GM21423 (cell line): ENCODE measurements around the gene HTT-AS.

Experiments
- ATAC-seq: cut with Tn5 transposase; IDR thresholded peaks from one replicate; pipeline ENCODE4 v1.9.1; 2021; ENCODE audit warnings: mild to moderate bottlenecking, moderate library complexity; ENCODE audit not compliant: unreplicated experiment

The HTT-AS gene

DNA sequence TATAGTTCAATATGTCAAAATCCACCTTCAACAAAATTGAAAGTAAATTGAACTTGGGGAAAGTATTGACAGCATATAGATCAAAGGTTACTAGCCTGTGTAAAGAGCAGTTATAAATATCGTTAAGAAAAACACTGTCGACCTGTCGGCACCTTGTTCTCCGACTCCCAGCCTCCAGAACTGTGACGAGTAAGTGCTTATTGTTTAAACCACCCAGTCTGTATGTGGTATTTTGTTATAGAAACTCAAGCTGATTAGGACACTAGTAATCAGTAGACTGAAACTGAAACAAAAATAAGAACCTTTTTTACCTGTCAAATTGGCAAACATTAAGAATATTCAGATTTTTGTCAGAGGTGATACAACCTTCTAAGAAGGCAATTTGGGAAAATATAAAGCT lies 17.1 kb upstream of the HTT-AS start:
- ATAC-seq: no peak

DNA sequence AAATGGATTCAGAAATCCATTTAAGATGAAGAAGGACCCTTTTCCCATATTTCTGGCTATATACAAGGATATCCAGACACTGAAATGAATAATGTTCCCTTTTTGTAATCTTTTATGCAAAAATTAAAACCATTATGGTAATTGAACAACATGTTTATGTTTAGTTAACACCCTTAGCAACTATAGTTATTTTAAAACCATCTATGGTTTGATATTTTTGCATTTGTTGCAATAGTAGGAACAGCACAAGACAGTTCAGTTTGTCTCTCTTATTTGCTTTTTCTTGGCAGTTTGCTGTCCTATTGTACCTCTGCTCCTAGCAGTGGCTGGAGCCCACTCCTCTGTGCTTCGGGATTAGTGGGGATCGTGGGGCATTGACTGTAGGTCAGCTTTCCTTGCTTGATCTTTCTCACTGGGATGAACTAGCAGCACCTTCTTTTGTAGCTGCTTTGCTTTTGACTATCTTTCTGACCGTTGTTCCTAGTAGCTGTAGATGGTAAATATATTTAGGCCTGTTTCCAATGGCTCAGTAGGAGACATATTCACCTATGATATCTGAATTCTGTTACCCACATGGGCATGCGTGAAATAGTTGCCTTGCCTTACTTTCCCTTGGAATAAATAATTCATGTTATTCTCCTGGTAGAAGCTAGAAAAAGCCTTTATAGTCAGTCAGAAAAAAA lies 12.9 kb upstream of the HTT-AS start:
- no peak for ATAC-seq

DNA sequence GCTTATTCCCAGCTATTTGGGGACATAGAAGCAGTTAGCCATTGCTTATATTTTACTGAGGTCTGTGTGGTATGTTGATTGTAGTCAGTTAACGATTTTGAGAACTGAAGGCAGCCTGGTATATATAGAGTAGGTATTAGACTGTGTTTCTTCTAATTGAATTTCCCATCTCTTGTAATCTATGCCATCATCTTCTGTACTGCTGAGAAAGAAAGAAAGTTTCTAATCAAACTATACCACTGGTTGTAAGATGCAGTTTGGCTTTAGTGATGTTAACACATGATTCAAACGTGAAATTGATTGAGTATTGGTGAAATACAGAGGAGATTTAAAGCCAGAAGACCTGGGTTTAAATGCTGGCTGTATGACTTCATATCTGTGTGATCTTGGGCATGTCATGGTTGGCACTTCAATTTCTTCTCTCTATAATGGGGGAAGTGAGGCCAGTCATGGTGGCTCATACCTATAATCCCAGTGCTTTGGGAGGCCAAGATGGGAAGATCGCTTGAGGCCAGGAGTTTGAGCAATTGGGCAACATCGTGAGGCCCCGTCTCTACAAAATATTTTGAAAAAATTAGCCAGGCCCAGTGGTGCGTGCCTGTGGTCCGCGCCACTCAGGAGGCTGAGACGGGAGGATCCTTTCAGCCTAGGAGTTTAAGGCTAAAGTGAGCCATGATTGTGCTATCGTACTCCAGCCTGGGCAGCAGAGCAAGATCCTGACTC lies 11.8 kb upstream of the HTT-AS start:
- no peak for ATAC-seq

DNA sequence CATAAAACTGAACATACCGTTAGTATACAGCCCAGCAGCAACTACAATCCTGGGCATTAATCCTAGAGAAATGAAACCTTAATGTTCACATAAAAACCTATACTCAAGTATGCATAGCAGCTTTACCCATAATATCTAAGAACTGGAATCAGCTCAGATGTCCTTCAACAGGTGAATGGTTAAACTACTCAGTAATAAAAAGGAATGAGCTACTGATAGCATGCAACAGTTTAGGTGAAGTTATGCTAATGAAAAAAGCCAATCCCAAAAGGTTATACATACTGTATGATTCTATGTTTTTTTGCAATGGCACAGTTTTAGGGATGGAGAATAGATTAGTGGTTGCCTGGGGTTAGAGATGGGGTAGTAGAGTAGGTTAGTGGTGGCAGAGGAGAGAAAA lies 9.4 kb upstream of the HTT-AS start:
- ATAC-seq: no peak

DNA sequence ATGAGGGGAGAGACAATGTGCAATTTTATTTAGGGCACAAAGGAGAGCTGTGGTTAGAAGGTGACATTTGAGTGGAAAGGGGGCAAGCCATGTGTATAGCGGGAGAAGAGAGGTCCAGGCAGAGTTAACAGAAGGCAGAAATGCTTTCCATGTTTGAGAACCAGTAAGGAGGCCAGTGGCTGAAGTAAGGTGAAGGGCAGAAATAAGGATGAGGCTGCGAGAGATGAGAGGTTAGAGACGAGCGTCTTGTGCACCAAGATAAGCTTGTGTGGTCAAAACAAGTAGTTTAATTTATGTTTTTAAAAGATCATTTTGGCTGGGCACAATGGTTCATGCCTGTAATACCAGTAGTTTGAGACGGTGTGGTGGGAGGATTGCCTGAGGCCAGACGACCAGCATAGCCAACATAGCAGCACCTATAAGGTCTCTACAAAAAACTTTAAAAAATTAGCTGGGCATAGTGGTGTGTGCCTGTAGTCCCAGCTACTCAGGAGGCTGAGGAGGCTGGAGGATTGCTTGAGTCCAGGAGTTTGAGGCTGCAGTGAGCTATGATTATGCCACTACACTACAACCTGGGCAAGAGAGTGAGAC lies 8.7 kb upstream of the HTT-AS start:
- ATAC-seq: no peak

DNA sequence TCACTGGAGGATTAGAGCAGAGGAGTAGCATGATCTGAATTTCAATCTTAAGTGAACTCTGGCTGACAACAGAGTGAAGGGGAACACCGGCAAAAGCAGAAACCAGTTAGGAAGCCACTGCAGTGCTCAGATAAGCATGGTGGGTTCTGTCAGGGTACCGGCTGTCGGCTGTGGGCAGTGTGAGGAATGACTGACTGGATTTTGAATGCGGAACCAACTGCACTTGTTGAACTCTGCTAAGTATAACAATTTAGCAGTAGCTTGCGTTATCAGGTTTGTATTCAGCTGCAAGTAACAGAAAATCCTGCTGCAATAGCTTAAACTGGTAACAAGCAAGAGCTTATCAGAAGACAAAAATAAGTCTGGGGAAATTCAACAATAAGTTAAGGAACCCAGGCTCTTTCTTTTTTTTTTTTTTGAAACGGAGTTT lies 5.4 kb upstream of the HTT-AS start:
- no peak for ATAC-seq

DNA sequence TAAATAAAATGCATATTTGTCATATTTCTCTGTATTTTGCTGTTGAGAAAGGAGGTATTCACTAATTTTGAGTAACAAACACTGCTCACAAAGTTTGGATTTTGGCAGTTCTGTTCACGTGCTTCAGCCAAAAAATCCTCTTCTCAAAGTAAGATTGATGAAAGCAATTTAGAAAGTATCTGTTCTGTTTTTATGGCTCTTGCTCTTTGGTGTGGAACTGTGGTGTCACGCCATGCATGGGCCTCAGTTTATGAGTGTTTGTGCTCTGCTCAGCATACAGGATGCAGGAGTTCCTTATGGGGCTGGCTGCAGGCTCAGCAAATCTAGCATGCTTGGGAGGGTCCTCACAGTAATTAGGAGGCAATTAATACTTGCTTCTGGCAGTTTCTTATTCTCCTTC lies 3.5 kb upstream of the HTT-AS start:
- peak; percentile 34 for ATAC-seq

DNA sequence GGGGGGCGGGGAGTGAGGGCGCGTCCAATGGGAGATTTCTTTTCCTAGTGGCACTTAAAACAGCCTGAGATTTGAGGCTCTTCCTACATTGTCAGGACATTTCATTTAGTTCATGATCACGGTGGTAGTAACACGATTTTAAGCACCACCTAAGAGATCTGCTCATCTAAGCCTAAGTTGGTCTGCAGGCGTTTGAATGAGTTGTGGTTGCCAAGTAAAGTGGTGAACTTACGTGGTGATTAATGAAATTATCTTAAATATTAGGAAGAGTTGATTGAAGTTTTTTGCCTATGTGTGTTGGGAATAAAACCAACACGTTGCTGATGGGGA lies 1.3 kb upstream of the HTT-AS start:
- ATAC-seq: no peak

DNA sequence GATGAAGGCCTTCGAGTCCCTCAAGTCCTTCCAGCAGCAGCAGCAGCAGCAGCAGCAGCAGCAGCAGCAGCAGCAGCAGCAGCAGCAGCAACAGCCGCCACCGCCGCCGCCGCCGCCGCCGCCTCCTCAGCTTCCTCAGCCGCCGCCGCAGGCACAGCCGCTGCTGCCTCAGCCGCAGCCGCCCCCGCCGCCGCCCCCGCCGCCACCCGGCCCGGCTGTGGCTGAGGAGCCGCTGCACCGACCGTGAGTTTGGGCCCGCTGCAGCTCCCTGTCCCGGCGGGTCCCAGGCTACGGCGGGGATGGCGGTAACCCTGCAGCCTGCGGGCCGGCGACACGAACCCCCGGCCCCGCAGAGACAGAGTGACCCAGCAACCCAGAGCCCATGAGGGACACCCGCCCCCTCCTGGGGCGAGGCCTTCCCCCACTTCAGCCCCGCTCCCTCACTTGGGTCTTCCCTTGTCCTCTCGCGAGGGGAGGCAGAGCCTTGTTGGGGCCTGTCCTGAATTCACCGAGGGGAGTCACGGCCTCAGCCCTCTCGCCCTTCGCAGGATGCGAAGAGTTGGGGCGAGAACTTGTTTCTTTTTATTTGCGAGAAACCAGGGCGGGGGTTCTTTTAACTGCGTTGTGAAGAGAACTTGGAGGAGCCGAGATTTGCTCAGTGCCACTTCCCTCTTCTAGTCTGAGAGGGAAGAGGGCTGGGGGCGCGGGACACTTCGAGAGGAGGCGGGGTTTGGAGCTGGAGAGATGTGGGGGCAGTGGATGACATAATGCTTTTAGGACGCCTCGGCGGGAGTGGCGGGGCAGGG lies 711 bp upstream of the HTT-AS start:
- ATAC-seq: no peak

DNA sequence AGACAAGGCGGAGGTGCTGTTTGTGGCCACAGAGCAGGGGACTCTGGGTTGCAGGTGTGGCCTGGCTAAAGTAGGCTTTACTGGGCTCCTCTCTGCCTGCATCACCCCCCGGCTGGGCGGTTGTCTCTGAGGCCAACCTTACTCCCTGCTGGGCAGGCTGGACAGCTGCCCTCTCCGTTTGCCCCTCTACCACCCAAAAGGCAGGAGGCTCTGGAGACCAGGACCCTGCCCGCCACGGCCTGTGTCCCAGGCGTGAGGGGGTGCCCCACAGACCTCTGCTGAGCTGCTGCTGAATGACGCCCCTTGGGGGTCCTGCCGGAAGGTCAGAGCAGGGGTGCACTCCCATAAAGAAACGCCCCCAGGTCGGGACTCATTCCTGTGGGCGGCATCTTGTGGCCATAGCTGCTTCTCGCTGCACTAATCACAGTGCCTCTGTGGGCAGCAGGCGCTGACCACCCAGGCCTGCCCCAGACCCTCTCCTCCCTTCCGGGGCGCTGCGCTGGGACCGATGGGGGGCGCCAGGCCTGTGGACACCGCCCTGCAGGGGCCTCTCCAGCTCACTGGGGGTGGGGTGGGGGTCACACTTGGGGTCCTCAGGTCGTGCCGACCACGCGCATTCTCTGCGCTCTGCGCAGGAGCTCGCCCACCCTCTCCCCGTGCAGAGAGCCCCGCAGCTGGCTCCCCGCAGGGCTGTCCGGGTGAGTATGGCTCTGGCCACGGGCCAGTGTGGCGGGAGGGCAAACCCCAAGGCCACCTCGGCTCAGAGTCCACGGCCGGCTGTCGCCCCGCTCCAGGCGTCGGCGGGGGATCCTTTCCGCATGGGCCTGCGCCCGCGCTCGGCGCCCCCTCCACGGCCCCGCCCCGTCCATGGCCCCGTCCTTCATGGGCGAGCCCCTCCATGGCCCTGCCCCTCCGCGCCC lies 920 bp downstream of the HTT-AS start:
- peak; percentile 32 for ATAC-seq

DNA sequence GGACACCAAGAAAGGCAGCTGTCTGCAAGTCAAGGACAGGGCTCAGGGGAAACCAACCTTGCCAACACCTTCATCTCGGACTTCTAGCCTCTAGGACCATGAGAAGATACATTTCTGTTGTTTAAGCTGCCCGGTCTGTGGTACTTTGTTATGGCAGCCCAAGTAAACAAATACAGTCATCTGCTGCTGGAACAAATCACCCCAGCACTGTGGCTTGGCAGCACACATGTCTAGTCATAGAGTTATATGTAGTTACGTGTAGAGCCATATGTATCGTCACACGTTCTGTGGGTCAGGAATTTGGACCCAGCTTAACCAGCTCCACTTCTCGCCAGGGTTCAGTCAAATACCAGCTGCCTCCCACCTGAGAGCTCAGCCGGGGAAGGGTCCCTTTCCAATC lies 2.5 kb downstream of the HTT-AS start:
- no peak for ATAC-seq

DNA sequence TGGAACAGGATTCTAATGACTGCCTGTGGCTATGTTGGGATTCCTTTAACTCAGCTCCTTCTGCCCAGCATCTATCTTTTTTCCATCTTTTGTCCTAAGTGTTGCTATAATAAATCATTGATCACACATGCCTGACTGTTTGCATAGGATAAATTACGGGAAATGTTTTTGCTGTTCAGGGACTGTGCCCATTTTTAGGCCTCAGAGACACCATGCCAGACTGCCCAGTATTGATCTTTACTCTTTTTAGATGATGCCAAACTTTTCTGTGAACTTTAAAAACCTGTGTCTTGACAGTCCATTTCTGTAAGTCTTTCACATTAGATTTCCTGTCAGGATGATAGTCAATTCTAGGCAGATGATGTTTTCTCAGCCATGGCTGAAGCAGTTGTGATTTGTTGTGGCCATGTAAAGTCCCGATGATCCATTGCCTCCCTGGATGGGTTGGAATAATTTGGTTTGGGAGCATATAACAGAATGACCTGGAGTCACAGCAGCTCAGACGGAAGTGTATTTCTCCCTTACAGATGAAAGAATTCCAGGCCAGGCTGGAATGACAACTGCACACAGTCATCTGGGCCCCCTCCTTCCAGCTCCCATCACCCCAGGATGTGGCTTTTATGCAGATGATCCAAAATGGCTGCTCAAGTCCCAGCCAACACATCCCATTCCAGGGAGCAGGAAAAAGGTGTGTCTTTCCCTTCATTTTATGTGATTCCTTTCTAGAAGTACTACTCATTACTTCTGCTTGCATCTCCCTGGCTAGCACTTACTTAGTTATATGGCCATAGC lies 3.4 kb downstream of the HTT-AS start:
- no peak for ATAC-seq

DNA sequence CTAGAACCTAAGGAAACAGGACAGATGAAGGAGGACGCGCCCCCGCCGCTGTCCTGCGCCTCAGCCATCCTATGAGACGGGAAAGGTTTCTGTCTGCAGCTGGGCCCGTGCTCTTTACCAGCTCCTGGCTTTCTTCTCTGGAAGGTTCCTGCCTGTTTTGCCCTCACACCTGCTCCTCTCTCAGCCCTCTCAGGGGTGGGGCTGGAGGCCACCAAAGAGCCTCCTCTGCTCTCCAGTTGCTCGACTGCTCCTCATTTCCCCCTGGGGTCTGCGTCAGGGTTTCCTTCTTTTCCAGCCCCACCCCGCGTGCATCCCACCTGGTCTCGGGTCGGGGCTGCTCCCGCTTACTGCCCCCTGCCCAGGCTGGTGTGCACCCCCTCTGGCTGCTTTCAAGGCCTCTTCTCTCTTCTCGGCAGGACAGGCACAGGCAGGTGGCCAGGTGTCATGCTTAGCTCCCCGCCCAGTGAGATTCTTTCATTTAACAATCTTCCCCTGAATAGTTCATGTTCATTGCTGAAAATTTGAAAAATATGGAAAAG lies 4.6 kb downstream of the HTT-AS start:
- ATAC-seq: no peak

DNA sequence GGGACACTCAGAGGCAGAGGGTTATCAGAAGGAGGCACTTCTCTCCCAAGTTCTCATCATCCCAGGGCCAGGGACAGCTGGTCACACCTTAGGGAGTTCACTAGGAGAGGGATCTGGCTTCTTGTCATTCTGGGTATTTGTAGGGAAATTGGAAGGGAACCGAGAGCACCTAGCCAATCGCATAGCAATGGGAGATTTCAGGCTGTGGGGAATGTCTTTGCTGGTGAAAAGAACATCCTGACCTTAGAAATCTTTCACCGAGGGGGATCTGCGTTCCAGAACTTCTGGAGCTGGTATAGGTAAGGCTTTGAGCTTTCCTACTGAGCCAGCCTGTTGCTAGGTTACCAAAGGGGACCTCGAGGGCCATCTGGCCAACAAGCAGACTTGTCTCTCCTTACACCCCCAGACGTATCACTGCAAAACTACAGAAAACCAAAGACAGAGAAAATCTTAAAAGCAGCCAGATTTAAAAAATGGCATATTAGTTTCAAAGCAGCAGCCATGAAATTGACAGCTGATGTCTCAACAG lies 6.8 kb downstream of the HTT-AS start:
- no peak for ATAC-seq

DNA sequence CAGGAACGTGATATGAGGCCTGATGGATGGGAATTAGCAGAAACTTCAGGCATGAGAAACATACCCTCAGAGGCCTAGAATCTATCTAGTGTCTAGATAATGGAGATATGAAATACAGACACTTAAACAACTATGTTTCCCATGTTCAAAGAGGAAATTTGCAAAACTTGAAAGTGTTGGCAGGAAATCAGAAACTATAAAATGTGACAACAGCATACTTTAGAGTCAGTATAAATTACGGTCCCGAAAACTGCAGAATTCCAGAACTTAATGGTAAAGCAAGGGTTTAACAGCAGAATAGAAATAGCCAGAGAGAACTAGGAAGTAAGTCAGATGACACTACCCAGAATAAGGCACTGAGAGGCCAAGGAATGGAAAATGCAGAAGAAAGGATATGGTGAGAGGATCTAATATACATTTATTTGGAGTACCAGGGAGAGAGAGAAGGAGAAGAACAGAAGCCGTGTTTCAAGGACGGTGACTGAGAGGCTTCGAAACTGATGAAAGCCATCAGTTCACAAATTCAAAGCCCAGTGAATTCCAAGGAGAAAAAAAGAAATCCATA lies 7.4 kb downstream of the HTT-AS start:
- ATAC-seq: no peak

DNA sequence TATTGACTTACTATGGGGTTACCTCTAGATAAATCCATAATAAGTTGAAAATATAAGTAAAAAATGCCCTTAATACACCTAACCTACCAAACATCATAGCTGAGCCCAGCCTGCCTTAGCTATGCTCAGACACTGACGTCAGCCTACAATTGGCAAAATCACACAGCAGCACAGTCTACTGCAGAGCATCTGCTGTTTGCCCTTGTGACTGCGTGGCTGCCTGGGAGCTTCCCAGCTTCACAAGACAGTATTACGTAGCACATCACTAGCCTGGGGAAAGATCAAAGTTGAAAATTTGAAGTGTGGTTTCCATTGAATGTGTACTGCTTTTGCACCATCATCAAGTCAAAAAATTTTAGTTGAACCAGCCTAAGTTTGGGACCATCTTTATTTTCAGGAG lies 8.8 kb downstream of the HTT-AS start:
- no peak for ATAC-seq

DNA sequence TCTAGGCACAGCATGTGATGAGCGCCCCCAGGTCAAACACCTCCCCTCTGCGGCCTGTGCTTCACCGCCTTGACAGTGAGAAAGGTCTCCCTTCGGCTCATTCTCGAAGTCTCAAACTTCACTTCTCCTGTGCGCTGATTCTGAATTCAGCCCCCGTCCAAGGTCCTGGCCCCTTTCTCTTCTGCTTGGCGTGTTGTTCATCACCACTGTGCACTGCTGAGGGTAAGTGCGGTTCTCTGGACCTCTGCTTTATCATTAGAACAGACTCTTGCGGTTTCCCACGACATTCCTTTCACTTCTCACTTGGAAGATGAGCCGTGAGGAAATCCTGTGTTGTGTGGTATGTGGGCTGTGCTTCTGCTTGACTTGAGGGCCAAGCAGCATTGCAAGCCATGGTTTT lies 11.9 kb downstream of the HTT-AS start:
- no peak for ATAC-seq

DNA sequence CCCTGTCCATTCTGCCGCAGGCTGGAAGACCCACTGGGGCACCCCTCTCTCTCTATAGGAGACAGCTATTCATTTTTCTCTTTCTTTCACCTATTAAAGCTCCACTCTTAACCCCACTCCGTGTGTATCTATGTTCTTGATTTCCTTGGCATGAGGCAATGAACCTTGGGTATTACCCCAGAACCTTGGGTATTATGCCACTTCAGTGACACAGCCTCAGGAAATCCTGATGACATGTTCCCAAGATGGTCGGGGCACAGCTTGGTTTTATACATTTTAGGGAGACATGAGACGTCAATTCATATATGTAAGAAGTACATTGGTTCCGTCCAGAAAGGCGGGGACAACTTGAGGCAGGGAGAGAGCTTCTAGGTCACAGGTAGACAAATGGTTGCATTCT lies 13.4 kb downstream of the HTT-AS start:
- ATAC-seq: no peak

DNA sequence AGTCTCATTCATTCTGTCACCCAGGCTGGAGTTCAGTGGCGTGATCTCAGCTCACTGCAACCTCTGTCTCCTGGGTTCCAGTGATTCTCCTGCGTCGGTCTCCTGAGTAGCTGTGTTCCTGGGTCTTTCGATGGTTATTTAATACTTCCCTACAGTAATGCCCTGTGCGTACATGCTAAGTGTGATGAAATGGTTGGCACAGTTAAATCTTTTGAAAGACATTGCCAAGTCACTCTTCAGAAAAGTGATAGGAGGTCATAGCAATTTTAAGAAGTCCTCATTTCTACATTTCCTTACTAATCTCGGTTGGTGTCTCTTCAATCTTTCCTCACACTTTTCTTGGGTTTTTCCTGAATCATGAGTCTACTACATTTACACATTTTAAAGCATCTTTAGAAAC lies 14.4 kb downstream of the HTT-AS start:
- ATAC-seq: no peak
